UCSD-AML1 (cell line): ENCODE measurements around the gene ANGPTL5.
"Not testable (repeated sequence)": the region's sequence is repeated elsewhere in the genome, so short reads cannot be mapped to it uniquely, and the experiment has no call there.

ENCODE experiments used
- DNase-seq: peaks from one replicate; lab custom pipeline; 2025; ENCODE audit not compliant: unreplicated experiment; lab: John Stamatoyannopoulos, UW

Gene ANGPTL5

DNA sequence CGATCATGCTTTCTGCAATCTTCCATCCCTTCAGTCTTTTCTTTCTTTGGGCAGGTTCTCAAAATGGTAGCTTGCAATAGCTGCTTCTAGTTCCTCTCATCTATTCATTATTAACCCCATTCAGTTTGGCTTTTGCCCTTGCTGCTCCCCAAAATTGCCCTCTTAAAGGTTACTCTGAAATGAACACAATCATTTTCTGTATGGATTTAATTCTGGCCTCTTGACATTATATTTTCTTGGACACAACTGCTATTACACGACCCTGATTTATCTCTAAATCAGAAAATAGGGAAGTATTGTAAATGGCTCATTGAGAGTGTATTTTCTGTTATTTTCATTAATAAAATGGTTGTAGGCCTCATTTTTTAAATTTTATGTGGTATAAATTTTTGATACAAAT lies at the start of gene ANGPTL5:
Gene ANGPTL5 (minus strand): TSS at position 101 of the 400 bp plus-strand sequence. CDS start 8,613 bp downstream, outside the sequence.
- DNase-seq: no peak

DNA sequence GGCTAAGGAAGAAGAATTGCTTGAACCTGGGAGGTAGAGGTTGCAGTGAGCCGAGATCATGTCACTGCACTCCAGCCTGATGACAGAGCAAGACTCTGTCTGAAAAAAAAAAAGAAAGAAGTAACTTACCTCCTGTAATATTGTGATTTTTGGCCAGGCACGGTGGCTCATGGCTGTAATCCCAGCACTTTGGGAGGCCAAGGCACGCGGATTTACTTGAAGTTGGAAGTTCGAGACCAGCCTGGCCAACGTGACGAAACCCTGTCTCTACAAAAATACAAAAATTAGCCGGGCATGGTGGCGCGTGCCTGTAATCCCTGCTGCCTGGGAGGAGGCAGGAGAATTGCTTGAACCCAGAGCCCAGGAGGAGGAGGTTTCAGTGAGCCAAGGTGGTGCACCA lies 47.9 kb upstream of the ANGPTL5 start:
- DNase-seq: not testable (repeated sequence)

DNA sequence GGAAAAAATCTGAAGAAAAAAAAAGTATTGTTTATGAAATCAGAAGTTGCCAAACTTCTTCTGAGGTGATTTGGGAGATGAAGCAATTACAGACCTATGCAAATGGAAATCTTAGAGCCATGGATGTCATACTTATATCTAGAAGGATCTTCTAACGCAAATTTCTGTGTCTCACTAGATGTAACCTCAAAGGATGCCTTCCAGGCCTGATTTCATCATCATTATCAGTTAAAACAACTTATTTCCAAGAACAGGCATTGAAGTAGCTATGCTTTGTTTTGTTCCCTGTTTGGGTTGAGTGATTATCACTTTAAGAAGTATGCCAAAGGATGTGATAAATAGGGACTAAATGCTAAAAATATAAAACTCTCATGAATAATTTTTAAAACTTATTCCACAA lies 43.9 kb upstream of the ANGPTL5 start:
- no peak for DNase-seq

DNA sequence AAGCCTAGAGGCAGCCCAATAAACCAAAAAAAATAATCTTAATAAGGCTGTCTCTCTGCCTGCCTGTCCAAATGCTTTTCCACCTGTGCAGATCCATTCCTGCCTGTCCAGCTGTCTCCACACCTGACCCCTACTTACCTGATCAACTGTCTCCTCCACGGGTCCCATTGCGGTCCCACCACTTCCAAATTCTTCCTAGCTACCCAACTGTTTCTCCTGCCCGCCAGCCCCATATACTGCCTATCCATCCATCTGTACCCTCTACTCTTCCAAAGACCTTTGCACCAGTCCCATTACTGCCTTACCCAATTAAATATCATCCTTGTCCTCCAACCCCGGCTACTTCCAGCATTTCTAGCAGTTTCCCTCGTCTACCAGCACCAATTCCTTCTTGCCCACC lies 39.4 kb upstream of the ANGPTL5 start:
- DNase-seq: no peak

DNA sequence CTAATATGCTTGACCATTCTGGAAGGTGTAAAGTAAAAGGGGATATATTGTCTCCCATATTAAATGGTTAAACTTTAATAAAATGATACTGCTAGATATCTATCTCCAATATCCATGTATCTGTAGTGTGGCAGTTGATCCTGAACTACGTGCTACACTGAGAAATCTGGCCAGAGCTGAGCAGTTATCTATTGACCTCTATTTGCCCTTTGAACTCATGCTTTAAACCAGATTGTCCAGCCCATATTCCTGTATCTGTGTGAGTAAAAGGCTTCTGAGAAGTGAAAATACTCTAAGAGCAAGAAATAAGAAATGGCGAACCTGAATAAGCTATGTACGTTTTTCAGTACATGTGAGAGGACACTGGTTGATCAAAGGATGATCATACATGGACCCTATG lies 39.0 kb upstream of the ANGPTL5 start:
- DNase-seq: no peak

DNA sequence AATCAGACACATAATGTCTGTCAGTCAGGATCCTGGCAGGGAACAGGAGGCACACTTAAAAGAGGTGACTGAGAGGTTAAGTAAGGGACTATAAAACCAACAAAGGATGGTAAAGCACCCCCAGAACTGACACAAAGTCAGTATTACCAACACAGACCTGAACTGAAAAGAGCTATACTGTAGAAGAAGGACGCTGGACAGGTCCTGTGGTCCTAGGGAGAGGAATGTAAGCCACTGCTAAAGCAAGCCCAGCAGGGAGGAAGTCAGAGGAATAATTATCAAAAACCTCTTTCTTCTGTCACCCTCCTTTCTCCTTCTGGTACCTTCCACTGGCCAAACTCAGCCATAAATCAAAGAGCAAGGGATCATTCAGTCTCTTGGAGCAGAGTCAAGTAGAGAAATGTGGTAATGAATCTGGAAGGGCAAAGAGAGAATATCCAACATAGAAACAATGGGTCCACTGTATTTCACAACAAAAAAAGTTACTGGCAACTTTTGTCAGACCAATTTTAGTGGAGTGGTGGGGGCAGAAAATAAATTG lies 33.4 kb upstream of the ANGPTL5 start:
- no peak for DNase-seq

DNA sequence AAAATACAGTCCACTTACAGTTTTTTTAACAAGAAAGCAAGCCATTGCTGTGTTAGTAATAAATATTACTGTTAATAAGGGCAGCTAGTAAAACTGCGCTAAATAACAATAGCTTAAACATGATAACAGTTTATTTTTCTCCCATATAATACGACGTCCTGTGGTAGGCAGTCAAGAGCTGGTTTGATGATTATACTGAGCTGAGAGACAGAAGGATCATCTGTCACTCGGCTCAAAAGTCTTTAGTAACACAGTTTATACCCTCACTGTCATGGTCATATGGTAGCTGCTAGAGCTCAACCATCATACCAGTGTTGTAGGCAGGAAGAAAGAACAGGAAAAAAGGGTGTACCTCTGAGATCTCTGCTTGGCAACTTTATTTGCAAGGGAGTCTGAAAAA lies 29.1 kb upstream of the ANGPTL5 start:
- DNase-seq: no peak

DNA sequence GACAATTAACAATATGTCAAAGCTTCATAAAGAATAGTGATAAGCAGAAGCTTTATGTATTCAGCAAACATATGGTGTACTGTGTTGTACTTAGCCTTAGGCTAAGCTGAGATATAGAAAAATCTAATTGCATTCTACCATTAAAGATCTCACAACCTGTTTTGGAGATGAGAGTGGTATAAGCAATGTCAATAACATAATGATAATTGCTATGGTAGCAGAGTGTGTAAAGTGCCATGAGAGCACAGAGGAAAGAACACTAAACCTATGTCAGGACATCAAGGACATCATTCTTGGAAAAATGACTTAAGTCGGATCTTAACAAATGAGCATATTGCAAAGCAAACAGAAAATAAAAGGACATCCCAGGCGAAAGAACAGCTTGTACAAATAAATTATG lies 28.6 kb upstream of the ANGPTL5 start:
- no peak for DNase-seq

DNA sequence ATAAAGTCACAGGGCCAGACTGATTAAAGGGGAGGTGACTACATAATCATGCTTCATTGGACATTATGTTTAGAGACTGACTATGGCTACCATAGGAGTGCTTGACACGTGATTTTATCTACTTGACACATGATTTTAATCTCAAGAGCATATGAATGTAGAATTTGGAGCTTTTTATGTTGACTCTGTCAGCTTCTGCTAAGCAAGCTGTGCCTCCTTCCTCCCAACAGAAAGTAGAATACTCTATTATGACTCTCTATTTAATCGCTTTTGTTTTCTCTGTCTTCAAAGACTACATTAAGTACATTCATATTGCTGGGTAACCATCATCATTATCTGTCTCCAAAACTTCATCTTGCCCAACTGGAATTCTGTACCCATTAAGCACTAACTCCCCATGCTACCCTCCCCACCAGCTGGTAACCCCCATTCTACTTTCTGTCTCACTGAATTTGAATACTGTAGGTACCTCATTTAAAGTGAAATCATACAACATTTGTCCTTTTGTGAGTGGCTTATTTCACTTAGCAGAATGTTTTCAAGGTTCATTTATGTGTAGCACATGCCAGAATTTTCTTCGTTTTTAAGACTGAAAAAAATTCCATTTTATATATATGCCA lies 24.7 kb upstream of the ANGPTL5 start:
- no peak for DNase-seq

DNA sequence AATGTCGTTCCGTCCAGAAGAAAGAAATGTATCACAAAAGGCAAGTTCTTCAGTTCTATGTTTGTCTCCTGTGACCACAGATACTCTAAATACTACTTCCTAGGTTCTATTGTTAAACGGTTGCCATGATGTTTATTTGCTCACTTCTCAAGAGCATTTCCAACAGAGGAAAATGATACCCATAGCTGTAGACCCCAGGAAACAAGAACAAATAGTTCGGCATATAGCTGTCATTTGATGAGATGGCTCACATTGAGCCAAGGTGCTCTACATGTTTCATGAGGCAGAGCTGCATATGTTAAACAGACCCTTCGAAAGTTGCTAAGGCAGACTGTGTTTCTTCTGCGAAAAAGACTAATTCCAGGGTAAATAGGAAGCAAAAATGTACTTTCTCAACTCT lies 15.4 kb upstream of the ANGPTL5 start:
- DNase-seq: no peak

DNA sequence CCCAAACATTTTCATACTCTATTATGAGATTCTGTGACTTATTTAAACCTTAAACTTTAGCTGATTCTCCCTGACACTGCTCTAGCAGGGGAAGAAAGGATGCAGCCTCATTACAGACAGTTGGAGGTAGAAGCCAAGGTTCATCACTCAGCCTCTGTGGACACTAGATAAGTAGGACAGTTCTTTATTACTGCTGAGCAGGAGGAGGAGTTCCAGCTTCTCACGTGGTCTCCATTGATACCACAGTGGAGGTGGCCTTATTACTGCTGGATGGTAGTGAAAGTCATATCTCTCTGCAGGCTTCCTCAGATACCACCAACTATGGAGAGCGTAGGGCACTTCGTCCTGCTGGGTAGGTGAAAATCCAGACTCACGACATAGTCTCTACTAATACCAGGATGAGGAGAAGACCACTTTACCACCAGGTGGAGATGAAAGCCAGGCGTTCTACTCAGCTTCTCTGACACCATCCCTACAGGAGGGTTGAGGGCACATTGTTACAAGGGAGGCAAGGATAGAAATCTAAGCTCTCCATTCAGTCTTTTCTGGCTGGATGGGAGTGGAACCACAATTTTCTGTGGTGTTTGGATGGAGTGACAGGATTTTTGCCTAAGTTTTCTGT lies 13.1 kb upstream of the ANGPTL5 start:
- no peak for DNase-seq

DNA sequence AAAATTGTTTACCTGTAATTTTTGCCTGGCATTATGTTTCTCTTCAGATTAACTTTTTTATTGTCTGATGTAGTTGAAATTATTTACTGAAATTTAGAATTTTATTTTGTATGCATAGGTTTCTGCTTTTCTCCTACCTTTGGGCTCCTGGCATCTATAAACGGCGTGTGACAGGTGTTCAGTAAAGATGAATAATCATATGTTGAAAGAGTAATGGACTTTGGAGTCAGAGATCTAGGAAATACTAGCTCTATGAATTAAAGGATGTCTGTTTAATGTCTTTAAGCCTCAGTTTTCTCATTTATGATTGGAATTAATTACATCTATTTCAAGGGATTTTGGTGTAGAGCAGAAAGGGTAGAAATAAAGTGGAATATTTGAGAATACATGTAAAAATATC lies 7.2 kb upstream of the ANGPTL5 start:
- no peak for DNase-seq

DNA sequence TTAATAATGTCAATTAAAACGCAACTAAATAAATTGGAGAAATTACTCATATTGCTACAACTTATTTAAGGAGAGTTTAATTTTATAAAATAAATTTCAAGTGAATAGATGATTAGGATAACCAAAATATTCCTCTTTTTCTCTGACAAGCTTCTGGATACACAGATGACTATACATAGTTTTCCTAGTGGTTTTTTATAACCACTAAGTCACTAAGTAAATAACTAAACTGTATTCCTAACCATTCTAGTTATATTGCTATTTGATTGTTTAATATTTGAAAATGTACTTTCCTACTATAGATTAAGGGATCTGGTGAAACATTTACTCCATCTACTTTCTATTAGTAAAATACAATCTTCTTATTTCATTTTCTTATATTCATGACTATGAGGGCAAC lies 4.7 kb upstream of the ANGPTL5 start:
- DNase-seq: no peak

DNA sequence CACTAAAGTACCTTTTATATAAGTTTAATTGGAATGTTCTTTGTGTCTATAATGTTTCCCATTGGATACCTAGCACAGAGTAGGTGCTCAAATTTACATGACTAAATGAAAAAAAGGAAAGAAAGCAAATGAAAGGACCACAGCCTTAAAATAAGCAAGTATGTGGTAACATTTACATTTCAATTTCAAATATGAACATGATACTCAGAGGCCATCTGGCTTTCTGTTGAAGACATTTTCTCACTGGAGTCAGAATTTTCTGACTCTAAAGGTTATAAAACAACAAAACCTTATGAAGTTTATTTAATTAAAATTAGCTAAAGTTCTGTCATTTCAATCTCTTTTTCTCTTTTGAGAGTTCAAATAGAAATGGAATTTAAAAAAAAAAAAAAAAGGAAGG lies 904 bp upstream of the ANGPTL5 start:
- no peak for DNase-seq

DNA sequence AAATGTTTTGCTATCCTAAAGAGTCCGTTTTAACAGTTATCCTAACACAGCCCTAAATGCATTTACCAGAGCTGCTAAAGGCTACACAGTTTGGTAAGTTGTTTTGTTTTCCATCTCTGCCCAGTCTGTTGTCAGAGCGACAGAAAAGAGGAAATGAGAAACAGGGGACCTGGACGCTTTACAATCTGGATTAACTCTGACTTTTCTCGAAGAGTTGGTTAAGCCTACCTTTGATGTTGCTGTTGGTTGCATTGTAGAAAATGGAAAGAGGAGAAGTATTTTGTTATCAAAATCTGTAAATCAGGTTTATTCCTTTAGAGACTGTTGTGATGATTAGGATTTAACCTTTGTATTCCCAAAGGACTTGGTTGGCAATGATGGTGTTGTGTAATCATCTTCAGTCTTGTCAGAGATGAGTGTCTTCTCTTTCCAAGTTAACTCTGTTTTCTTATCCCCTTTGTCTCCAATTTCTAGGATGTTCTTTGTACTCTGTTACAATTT lies 481 bp downstream of the ANGPTL5 start:
- no peak for DNase-seq

DNA sequence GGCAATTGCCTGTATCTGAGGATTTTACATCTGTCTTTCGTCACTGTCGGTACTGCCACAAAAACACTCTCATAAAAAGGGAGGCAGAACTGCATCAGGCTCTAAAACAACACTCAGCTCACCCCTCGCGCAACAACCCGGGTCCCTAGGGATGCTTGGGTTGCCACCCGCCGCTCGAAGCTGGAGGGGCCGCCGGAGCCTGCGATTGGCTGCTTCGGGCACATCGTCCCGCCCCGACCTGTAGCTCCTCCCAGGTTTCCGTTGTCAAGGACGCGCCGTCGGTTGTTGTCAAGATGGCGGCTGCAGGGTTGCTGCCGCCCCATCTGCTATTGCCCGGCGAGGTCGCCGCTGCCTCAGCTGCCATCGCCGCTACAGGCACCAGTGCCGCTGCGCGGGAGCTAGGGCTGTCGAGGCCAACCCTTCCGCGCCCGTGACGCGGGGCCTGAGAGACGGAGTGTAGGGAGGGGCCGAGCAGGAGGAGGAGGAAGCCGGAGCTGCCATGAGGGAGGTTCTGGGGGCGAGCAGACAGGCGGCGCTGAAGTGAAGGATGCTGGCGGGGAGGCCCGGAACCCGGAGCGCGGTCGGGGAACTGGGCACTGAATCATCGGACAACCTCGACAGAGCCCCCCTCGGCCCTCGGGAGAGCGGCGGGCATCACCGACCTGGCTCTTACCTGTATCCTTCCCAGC lies 1.4 kb downstream of the ANGPTL5 start, which contains the start of gene CEP126:
Gene CEP126 (plus strand): TSS at position 273 of the 689 bp plus-strand sequence. CDS start 275 bp downstream, at position 548.
- peak; percentile 76 for DNase-seq

DNA sequence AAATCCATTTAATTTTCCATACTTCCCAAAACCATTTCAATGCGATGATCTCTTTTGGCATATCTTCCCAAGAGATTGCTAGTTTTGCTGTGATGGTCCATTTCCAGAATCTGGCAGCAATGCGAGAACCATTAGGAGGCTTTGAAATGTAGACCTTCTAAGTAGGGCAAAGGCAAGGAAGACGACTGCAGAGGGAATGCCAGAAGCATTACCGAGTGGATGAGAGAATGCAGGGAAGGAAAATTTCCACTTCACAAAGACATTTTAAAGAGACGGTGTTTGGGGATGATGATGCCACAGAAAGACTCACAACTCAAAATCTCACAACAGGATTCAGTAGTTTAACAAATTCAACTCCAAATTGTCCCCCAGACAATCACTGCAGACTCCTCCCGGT lies 2.0 kb downstream of the ANGPTL5 start:
- no peak for DNase-seq

DNA sequence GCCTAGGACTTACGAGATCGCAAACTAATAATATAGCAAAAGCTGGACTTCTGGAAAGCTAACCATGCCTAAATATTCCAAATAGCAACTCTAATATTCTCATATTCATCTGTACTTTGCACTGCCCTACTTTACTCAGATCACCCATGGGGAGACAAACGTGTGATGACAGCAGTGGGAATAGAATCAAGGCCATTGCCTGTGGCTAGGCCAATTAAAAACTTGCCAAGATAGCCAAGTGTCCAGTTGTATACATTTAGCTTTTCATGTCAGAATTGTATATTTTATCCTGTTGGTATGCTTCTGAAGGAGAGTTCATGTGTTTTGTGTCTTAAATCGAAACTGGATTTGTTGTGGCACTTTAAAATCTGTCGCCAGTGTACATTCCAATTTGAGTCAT lies 2.7 kb downstream of the ANGPTL5 start:
- no peak for DNase-seq

DNA sequence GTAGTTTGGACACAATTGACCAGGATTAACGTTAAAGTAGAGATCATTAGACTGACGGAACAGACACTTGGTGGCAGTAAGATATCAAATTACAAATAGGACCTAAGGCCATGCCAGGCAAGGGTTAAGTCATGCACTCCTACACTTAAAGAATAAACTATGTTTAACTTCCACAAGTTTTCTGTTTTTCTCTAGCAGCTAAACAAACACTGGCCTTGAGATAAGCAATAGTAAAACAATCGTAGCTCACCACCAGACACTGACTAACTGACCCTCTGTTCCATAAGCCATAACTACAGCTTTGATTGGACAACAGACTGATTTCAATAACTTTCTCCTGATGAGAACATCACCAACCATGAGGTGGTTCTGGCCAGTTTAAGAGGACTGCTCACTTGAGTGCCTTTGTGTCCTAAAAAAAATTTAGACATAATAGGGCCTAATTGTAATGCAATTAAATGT lies 3.5 kb downstream of the ANGPTL5 start:
- DNase-seq: no peak

DNA sequence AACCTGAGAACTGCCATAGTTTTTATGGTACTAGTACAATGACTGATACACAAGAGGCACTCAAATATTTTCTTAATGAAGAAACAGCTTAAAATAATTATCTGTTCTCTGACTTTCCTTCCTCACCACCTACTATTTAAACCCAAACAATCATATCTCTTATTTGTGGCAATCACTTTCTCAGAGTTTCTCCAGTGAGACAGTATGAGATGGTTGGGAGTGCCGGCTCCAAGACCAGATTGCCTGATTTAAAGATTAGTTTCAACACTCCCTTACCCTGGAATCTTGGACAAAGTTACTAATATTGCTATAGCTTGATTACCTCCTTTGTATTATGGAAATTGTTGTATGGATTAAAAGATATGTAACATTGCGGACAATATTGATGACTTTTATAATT lies 7.2 kb downstream of the ANGPTL5 start:
- DNase-seq: no peak

DNA sequence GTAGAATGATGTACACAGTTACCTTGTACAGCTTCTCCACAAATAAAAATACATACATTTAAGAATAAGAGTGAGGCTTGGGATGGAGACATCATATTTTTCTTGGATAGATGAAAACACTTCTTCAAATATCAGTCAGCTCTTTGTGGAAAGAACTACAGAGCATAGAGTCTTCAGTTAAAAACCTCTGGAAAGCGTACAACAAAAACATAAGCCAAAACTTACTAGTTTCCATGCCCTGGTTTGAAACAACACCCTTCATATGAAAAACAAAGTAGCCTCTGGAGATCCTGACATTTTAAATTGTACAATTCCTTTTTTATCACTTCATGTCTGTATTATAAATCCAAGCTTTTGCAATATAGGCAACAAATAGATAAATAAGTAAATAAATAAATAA lies 8.5 kb downstream of the ANGPTL5 start:
- no peak for DNase-seq

DNA sequence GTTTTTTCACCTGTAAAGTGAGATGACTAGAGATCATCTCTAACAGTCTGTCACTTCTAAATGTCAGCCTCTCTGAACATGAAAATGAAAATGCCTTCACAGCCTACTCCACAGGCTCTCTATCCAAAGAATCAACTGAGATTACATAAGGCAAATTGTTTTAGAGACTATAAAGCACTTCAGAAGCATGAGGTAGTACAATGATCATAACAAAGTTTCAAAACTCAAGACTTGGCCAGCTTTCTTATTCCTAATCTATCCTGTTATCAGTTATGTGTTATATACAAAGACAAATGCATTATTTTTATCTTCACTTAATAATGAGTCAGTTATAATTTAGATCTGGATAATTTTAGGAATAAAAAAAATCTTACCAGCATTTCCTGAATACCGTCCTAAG lies 21.8 kb downstream of the ANGPTL5 start:
- DNase-seq: no peak
